ENCODE measurements around the gene GLT6D1.

GLT6D1 gene, protein sequence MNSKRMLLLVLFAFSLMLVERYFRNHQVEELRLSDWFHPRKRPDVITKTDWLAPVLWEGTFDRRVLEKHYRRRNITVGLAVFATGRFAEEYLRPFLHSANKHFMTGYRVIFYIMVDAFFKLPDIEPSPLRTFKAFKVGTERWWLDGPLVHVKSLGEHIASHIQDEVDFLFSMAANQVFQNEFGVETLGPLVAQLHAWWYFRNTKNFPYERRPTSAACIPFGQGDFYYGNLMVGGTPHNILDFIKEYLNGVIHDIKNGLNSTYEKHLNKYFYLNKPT

DNA sequence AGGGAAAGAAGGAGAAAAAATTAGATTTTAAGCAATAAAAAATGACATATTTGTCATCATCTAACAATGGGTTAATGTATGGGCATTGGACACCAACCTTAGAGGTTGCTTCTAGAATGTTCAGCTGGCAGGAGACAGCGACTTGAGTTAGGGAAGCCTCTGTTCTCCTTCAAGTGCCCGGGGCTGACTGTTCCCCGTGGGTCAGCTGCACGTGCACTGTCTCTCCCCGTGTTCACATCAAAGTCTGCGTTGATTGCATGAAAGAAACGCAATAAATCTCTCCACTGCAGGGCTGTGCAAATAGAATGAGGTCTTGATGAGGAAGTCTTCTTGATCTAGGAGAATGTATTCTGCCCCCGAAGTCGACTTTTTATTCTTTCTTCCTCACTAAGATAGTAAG is at the start of gene GLT6D1:
Gene GLT6D1 (minus strand): TSS at position 345 of the 400 bp plus-strand sequence. CDS start 353 bp downstream, outside the sequence.
- peaks cover 0 to 10% (median 8%) of the 10 kb centered on the region in 10 experiments; a peak in 11 of 20 replicates for H3K4me1 ChIP-seq
- H4K20me1 ChIP-seq = no peaks in the 10 kb centered on the region
- no peak within 1 kb of the TSS for H3K4me3 ChIP-seq
- no peak within 1 kb of the TSS for H3K9ac ChIP-seq
- H3K4me2 ChIP-seq = no peak within 1 kb of the TSS
- no peak within 1 kb of the TSS for H3K27ac ChIP-seq
- TF ChIP-seq Cebpa-rat (IDR thresholded peaks at IDR 0.05) = no peak
- H3K36me3 ChIP-seq = no peaks in the 10 kb centered on the region
- H3K27me3 ChIP-seq = no peaks in the 10 kb centered on the region
- peaks cover 7 to 38% (median 12%) of the 10 kb centered on the region in 11 experiments for H3K9me3 ChIP-seq (replicated peaks in 1 of 11)

DNA sequence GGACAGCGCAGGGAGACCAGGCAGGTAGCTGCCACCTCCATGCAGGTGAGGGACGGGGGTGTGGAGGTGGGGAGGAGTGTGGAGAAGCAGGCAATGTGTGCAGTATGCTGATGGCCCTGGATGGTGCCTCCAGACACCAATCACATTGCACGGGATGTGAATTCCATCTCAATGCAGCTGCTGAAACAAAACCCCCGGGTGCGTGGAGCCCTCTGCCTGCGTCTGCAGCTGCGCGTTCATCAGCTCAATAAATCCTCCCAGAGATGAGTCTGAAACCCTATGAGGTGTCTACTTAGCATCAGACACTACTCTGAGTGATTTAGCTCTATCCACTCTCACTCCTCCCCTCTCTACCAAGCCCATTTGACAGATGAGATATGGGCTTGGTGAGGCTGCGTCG is 49.7 kb upstream of the GLT6D1 start:
- peaks cover 0 to 38% (median 0%) of the 10 kb centered on the region in 11 experiments; a peak in 3 of 22 replicates for H4K20me1 ChIP-seq
- TF ChIP-seq Cebpa-rat (IDR thresholded peaks at IDR 0.05) = no peak
- no peak overlapping the region for H3K27ac ChIP-seq
- H3K27me3 ChIP-seq = no peaks in the 10 kb centered on the region; a peak in 1 of 22 replicates
- peaks cover 0 to 10% (median 0%) of the 10 kb centered on the region in 10 experiments; a peak in 4 of 20 replicates for H3K4me1 ChIP-seq
- no peak overlapping the region for H3K9ac ChIP-seq
- H3K9me3 ChIP-seq (replicated peaks in 1 of 11) = no peaks in the 10 kb centered on the region
- H3K4me2 ChIP-seq = no peak overlapping the region
- no peak overlapping the region for H3K4me3 ChIP-seq
- H3K36me3 ChIP-seq = no peaks in the 10 kb centered on the region

DNA sequence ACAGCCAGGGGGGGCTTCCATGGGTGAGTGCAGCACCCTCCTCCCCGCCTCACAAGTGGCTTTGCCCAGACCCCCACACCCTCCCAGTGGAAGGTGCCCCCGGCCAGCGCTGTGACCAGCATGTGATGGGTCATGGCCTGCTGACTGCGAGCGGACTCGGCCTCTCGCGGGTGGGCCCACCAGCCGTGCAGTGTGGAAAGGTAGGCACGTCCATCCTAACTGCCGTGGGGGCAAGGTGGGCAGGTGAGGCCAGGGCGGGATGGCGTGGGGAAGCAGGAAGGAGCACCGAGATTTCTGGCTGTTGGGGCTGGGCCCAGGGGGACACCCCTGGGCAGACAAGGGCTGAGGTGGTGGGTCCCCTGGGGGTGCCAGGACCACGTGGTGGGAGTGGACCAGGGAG is 47.9 kb upstream of the GLT6D1 start:
- Histone ChIP-seq H3K36me3 (no peaks in the 10 kb centered on the region), H3K4me2 (no peak overlapping the region), H3K9ac (no peak overlapping the region), H3K27ac (no peak overlapping the region), H4K20me1 (peaks cover 0 to 25% (median 0%) of the 10 kb centered on the region in 11 experiments; a peak in 3 of 22 replicates), H3K4me1 (peaks cover 0 to 6% (median 0%) of the 10 kb centered on the region in 10 experiments; a peak in 4 of 20 replicates), H3K9me3 (replicated peaks in 1 of 11) (no peaks in the 10 kb centered on the region), H3K4me3 (no peak overlapping the region), H3K27me3 (no peaks in the 10 kb centered on the region)
- no peak for TF ChIP-seq Cebpa-rat (IDR thresholded peaks at IDR 0.05)

DNA sequence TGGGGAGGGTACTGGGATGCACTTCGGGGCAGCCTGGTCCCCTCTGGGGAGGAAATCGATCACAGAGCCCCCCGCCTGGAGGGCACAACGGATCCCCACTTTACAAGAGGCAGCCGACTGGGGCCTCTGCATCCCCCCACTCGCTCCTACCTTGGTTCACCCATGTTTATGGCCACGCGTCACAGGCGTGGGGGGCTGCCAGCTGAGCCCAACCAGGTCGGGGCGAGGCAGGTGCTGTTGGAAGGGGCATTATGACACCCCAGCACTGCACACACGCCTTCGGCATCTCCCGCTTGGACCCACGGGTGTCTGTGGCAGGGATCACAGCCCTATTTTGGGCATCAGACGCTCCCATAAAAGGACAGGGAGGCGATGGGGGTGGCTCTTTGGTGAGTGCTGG is 45.4 kb upstream of the GLT6D1 start:
- no peaks in the 10 kb centered on the region for H3K27me3 ChIP-seq
- H3K36me3 ChIP-seq = no peaks in the 10 kb centered on the region
- no peak overlapping the region for H3K4me3 ChIP-seq
- no peak for TF ChIP-seq Cebpa-rat (IDR thresholded peaks at IDR 0.05)
- no peak overlapping the region for H3K9ac ChIP-seq
- peaks cover 0 to 6% (median 0%) of the 10 kb centered on the region in 10 experiments; a peak in 4 of 20 replicates for H3K4me1 ChIP-seq
- no peak overlapping the region for H3K4me2 ChIP-seq
- H3K9me3 ChIP-seq (replicated peaks in 1 of 11) = no peaks in the 10 kb centered on the region
- no peak overlapping the region for H3K27ac ChIP-seq
- peaks cover 0 to 25% (median 0%) of the 10 kb centered on the region in 11 experiments; a peak in 1 of 22 replicates for H4K20me1 ChIP-seq

DNA sequence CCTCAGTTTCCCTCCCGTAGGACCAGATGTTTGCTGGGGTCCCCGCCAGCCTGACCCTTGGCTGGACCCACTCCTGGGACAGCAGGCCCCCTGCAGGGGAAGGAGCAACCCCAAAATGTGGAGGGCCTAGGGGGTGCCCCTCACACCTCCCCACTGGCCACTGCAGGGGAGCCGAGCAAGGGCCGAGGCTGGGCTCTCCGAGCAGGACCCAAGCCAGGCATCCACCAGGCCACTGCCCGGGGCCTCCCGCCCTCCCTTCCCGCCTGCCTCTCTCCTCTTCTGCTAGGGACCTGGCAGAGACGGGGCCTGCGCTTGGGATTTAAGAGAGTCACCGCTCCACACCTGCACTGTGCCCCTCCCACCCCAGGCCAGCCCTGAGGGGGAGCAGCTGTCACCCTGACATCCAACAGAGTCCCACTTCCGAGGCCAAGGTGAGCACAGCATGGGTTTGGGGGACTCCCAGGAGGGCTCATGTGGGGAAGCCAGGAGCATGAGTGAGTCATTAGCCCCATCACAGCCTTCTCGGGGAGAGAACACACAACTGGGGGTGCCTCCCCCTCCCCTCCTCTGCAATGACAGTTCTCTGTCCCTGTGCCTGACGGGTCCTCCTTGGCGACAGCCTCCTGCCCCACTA is 44.2 kb upstream of the GLT6D1 start:
- Histone ChIP-seq H3K27me3 (no peaks in the 10 kb centered on the region), H3K27ac (no peak overlapping the region)

DNA sequence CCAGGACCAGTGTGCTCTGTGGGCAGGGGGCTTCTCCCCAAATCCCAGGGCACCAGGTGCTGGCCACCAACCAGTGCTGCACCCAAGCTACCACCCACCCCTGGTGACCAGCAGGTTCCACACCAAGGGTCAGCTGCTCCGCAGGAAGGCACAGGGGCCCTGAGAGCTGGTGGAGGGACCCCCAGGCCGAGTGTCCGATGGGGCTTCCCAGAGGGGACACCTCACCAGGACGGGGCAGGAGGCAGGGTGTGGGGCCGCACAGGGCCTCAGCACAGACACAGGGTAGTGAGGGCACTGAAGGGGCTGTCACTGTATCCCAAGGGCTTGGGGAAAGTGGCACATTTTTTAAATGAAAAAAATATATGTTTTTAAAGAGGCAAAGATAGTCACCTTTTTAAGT is 41.8 kb upstream of the GLT6D1 start:
- peaks cover 0 to under 1% (median 0%) of the 10 kb centered on the region in 10 experiments; a peak in 3 of 20 replicates for H3K4me1 ChIP-seq
- no peaks in the 10 kb centered on the region for H3K9me3 ChIP-seq (replicated peaks in 1 of 11)
- no peaks in the 10 kb centered on the region for H3K27me3 ChIP-seq
- TF ChIP-seq Cebpa-rat (IDR thresholded peaks at IDR 0.05) = no peak
- no peak overlapping the region for H3K4me3 ChIP-seq
- H3K27ac ChIP-seq = no peak overlapping the region
- no peak overlapping the region for H3K9ac ChIP-seq
- H3K4me2 ChIP-seq = no peak overlapping the region
- no peaks in the 10 kb centered on the region for H3K36me3 ChIP-seq
- peaks cover 0 to 5% (median 0%) of the 10 kb centered on the region in 11 experiments; a peak in 3 of 22 replicates for H4K20me1 ChIP-seq

More for the DNA sequence above, 44.2 kb upstream of the GLT6D1 start:
- H3K4me1 ChIP-seq = peaks cover 0 to 6% (median 0%) of the 10 kb centered on the region in 10 experiments; a peak in 4 of 20 replicates
- TF ChIP-seq Cebpa-rat (IDR thresholded peaks at IDR 0.05) = no peak
- no peak overlapping the region for H3K9ac ChIP-seq
- H3K4me3 ChIP-seq = no peak overlapping the region
- H3K4me2 ChIP-seq = no peak overlapping the region
- H3K9me3 ChIP-seq (replicated peaks in 1 of 11) = no peaks in the 10 kb centered on the region
- no peaks in the 10 kb centered on the region for H3K36me3 ChIP-seq
- peaks cover 0 to 18% (median 0%) of the 10 kb centered on the region in 11 experiments; a peak in 2 of 22 replicates for H4K20me1 ChIP-seq

DNA sequence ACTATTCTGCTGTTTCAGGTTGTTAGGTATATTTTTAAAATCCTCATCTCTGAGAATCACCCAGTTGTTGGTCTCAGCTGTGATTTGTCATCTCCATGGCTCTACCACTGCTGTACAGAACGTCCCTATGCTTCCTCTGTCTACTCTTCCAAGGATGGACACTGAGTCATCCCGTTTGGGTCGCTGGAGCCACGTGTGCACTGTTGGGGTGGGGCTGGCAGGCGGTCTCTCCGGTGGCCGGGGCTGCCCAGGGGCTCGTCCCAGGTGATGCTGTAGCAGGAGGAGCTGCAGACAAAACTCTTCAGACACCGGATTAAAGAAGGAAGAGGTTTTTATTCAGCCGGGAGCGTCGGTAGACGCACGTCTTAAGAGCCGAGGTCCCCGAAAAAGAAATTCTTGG is 40.7 kb upstream of the GLT6D1 start:
- H3K9ac ChIP-seq = no peak overlapping the region
- H3K4me2 ChIP-seq = no peak overlapping the region
- no peak overlapping the region for H3K4me3 ChIP-seq
- no peaks in the 10 kb centered on the region for H3K36me3 ChIP-seq
- no peaks in the 10 kb centered on the region for H3K4me1 ChIP-seq
- H3K27ac ChIP-seq = no peak overlapping the region
- no peak for TF ChIP-seq Cebpa-rat (IDR thresholded peaks at IDR 0.05)
- H3K27me3 ChIP-seq = no peaks in the 10 kb centered on the region
- H4K20me1 ChIP-seq = peaks cover 0 to 5% (median 0%) of the 10 kb centered on the region in 11 experiments; a peak in 3 of 22 replicates
- H3K9me3 ChIP-seq (replicated peaks in 1 of 11) = no peaks in the 10 kb centered on the region

DNA sequence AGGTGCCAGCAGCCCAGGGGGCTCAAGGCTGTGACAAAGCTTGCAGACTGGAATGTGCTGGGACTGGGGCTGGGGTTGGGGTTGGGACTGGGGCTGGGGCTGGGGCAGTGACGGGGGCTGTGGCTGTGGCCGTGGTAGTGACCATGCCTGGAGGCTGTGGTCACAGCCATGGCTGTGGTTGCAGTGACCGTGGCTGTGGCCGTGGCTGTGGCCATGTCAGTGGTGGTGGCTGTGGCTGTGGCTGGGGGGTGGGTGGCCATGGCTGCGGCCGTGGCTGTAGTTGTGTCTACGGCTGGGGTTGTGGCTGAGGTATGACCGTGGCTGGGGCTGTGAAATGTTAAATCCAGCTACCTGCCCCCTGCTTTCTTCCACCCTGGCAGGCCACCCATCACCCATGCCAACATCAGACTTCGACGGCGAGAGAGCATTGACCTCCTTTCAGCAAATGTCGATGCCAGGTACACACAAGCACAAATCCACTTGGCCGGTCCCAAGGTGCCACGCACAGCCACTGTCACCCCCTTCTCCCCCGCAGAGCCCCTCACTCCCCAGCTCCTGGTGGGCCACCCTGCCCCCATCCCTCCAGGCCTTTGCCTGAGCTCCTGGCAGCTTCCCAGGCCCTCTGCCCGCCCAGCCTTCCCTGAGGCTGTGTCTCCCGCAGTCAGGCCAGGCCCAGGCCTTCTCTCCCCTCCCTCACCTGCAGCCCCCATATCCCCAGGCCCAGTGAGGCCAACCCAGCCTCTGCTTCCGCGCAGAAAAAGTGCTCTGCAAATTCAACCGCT is 39.1 kb upstream of the GLT6D1 start:
- no peaks in the 10 kb centered on the region for H3K4me1 ChIP-seq
- no peak overlapping the region for H3K4me2 ChIP-seq
- H3K9ac ChIP-seq = no peak overlapping the region
- peaks cover 0 to 5% (median 0%) of the 10 kb centered on the region in 11 experiments; a peak in 3 of 22 replicates for H4K20me1 ChIP-seq
- no peaks in the 10 kb centered on the region for H3K36me3 ChIP-seq
- H3K4me3 ChIP-seq = no peak overlapping the region
- TF ChIP-seq Cebpa-rat (IDR thresholded peaks at IDR 0.05) = no peak
- H3K27ac ChIP-seq = no peak overlapping the region
- no peaks in the 10 kb centered on the region for H3K27me3 ChIP-seq
- H3K9me3 ChIP-seq (replicated peaks in 1 of 11) = no peaks in the 10 kb centered on the region

DNA sequence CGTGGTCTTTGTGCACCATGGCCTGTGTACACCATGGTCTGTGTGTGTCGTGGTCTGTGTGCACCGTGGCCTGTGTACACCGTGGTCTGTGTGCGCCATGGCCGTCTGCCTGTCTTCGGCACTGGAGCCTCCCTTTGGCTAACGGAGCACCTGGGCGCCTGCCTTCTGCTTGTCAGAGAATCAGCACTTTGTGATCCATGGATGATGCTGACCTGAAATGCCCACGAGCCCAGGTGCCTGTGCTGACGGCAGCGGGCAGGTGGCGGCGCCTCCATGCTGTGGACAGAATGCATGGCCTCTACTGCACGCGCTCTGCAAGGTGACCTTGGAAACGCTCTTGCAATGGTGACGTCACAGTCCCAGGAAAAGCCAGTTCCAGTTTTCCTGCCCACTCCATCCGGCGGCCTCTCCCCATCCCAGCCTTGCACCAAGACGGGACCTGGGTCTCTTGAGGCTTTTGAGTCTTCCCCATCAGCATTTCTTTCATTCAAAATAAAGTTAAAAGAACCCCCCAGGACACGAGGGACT is 38.4 kb upstream of the GLT6D1 start:
- no peaks in the 10 kb centered on the region for H3K9me3 ChIP-seq (replicated peaks in 1 of 11)
- H3K36me3 ChIP-seq = no peaks in the 10 kb centered on the region
- no peaks in the 10 kb centered on the region for H3K27me3 ChIP-seq
- peaks cover 0 to 5% (median 0%) of the 10 kb centered on the region in 11 experiments; a peak in 3 of 22 replicates for H4K20me1 ChIP-seq
- H3K4me3 ChIP-seq = no peak overlapping the region
- no peak overlapping the region for H3K27ac ChIP-seq
- H3K4me2 ChIP-seq = no peak overlapping the region
- TF ChIP-seq Cebpa-rat (IDR thresholded peaks at IDR 0.05) = no peak
- no peaks in the 10 kb centered on the region for H3K4me1 ChIP-seq
- H3K9ac ChIP-seq = no peak overlapping the region

All from BLaER1 treated with 17β-estradiol and CSF1 and Interleukin-3, amounts not matched to agents 10 nM and 100 nM (cell line).